GM23248 (cell line): Measurements from ENCODE around the gene SCGN. TPM values are rescaled to one million over a fixed set of nuclear protein-coding genes. Genes with fewer than 3 reads are reported as not detected.

Source experiments
- DNase-seq: peaks from one replicate; pipeline ENCODE4 v3.0.0-alpha.2; 2015
- H2AFZ ChIP-seq: fragments of 200-600 bp; sonication (generic); 2 replicates; pipeline ENCODE4 v1.6.1; 2016; ENCODE audit warnings: antibody characterized with exemption
- H3F3A ChIP-seq: fragments of 200-600 bp; sonication (generic); 2 replicates; pipeline ENCODE4 v1.6.1; 2016; ENCODE audit warnings: mild to moderate bottlenecking, antibody characterized with exemption, mixed run types; ENCODE audit not compliant: insufficient read depth
- H3K27ac ChIP-seq: fragments of 200-600 bp; sonication (generic); 2 replicates; pipeline ENCODE4 v1.5.1; 2016; ENCODE audit warnings: mild to moderate bottlenecking
- H3K27me3 ChIP-seq: fragments of 200-600 bp; sonication (generic); replicated peaks from 2 replicates; pipeline ENCODE4 v1.6.1; 2016; ENCODE audit warnings: mild to moderate bottlenecking; ENCODE audit not compliant: insufficient read depth
- H3K36me3 ChIP-seq: fragments of 200-600 bp; sonication (generic); 2 replicates; pipeline ENCODE4 v1.6.1; 2016; ENCODE audit warnings: low read depth, mild to moderate bottlenecking
- H3K4me1 ChIP-seq: fragments of 200-600 bp; sonication (generic); 2 replicates; pipeline ENCODE4 v1.6.1; 2016; ENCODE audit warnings: mild to moderate bottlenecking; ENCODE audit not compliant: insufficient read depth
- H3K4me2 ChIP-seq: fragments of 200-600 bp; sonication (generic); one replicate; pipeline ENCODE4 v1.6.1; 2016; ENCODE audit warnings: mild to moderate bottlenecking; ENCODE audit not compliant: unreplicated experiment
- H3K4me3 ChIP-seq: fragments of 200-600 bp; sonication (generic); 2 replicates; pipeline ENCODE4 v1.5.1; 2016; ENCODE audit warnings: mild to moderate bottlenecking
- H3K79me2 ChIP-seq: fragments of 200-600 bp; sonication (generic); 2 replicates; pipeline ENCODE4 v1.6.1; 2016; ENCODE audit warnings: mild to moderate bottlenecking; ENCODE audit not compliant: insufficient read depth
- H3K9ac ChIP-seq: fragments of 200-600 bp; sonication (generic); 2 replicates; pipeline ENCODE4 v1.6.1; 2016; ENCODE audit warnings: mild to moderate bottlenecking
- H3K9me2 ChIP-seq: fragments of 200-600 bp; sonication (generic); 2 replicates; pipeline ENCODE4 v1.6.1; 2016; ENCODE audit warnings: mixed run types, mild to moderate bottlenecking, moderate library complexity; ENCODE audit not compliant: insufficient read depth
- H3K9me3 ChIP-seq: fragments of 200-600 bp; sonication (generic); one replicate; pipeline ENCODE4 v1.6.1; 2017; ENCODE audit warnings: low read depth
- H4K20me1 ChIP-seq: fragments of 200-600 bp; sonication (generic); 2 replicates; pipeline ENCODE4 v1.6.0; 2016; ENCODE audit not compliant: insufficient read depth
- EZH2 ChIP-seq: fragments of 200-600 bp; sonication (generic); IDR thresholded peaks from 2 replicates; pipeline ENCODE4 v1.6.1; 2018; ENCODE audit warnings: antibody characterized with exemption, mild to moderate bottlenecking; ENCODE audit not compliant: insufficient read depth, poor library complexity, severe bottlenecking
- EZH2phosphoT487 ChIP-seq: fragments of 200-600 bp; sonication (generic); IDR thresholded peaks from 2 replicates; pipeline ENCODE4 v1.6.1; 2018; ENCODE audit warnings: antibody characterized with exemption, moderate library complexity, mild to moderate bottlenecking, low read depth; ENCODE audit not compliant: insufficient read depth
- WGBS, 2 experiments: methylation state at CpG; one replicate each; pipeline ENCODE4 v1.1.6; 2015 to 2017; ENCODE audit warnings: low lambda C conversion rate in 2 of 2, low coverage in 1 of 2; ENCODE audit errors: missing lambda C conversion rate in 2 of 2; 5-methylcytosine and 5-hydroxymethylcytosine counted together
- in situ Hi-C: fragments of 300-500 bp; cut with MboI; formaldehyde crosslinking; loops from 2 replicates; pipeline ENCODE4 v1.15.0; 2020
- polyA plus RNA-seq: library from polyadenylated mRNA; unstranded; fragments of >200 nt; fragmentation: Nextera tagmentation; extraction: Ambion mirVana; gene quantifications from 2 replicates; pipeline ENCODE4 v1.2.1, GENCODE V29; 2016
- total RNA-seq: library from RNA; depleted of rRNA; stranded (reverse); fragments of >200 nt; shearing (Covaris generic); gene quantifications from 2 replicates; pipeline ENCODE4 v1.2.3, GENCODE V29; 2014

The SCGN gene
- total and polyA plus RNA-seq, 2 experiments from 2014 or later, result not detected

DNA sequence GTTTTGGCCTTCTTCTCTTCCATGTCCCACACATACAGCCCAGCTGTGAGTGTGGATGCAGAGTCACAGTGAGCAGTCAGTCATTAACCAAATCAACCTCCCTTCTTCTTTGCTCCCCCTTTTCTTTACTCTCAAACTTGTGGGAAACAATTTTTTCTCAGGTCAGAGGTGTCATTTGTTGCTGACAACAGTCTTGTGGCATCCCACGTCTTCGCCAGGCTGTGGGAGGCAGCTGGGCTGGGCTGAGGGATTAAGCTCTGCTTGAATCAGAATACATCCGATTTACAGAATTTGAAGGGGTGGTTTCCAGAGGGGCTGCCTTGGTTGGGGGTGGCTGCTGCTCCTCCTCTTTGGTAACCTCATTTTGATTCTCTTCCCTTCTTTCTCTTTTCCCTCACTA is 40.5 kb downstream of the SCGN start:
- DNase-seq, result no peak
- H3K9ac ChIP-seq, result no peak overlapping the region
- H3K9me2 ChIP-seq, result no peaks in the 10 kb centered on the region
- H3K36me3 ChIP-seq, result no peaks in the 10 kb centered on the region
- H3K9me3 ChIP-seq, result no peaks in the 10 kb centered on the region
- WGBS, 2 experiments, result 7 to 11% methylated on average over 3 of the region's 3 CpGs
- H3K79me2 ChIP-seq, result no peaks in the 10 kb centered on the region
- no peak overlapping the region for H2AFZ ChIP-seq
- no peak overlapping the region for H3K4me2 ChIP-seq
- in situ Hi-C loops, result no loop called here
- no peaks in the 10 kb centered on the region for H4K20me1 ChIP-seq
- TF ChIP-seq EZH2 (no peak), EZH2phosphoT487 (no peak)
- H3F3A ChIP-seq, result no peaks in the 10 kb centered on the region
- H3K4me1 ChIP-seq, result no peaks in the 10 kb centered on the region
- H3K4me3 ChIP-seq, result no peak overlapping the region
- H3K27ac ChIP-seq, result no peak overlapping the region
- no peaks in the 10 kb centered on the region for H3K27me3 ChIP-seq

DNA sequence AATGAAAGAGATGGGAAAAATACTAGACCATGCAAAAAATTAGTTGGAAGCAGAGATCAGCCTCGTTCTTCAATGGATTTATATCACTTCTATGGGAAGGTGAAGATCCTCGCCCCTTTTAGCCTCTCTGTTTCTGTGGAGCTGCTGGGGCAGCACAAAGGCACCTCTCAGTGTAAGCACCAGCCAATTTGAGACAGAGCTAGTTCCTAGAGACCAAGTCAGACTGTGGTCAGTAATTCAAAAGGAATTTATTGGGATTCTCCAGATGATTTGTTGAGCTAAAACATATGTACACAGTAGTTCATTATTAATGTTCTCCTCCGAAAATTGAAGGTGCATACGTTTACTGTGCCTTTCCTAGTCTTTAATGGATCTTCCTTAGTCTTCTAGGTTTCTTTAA is 42.4 kb downstream of the SCGN start:
- Histone ChIP-seq H2AFZ (no peak overlapping the region), H4K20me1 (no peaks in the 10 kb centered on the region), H3K9me2 (no peaks in the 10 kb centered on the region), H3K9me3 (no peaks in the 10 kb centered on the region), H3K4me1 (no peaks in the 10 kb centered on the region), H3F3A (no peaks in the 10 kb centered on the region), H3K27ac (no peak overlapping the region), H3K27me3 (no peaks in the 10 kb centered on the region), H3K4me2 (no peak overlapping the region), H3K36me3 (no peaks in the 10 kb centered on the region), H3K4me3 (no peak overlapping the region), H3K79me2 (no peaks in the 10 kb centered on the region), H3K9ac (no peak overlapping the region)
- 10 to 14% methylated on average over 4 of the region's 4 CpGs for WGBS, 2 experiments
- peak; percentile 15 for DNase-seq
- in situ Hi-C loops, result no loop called here
- TF ChIP-seq EZH2 (no peak), EZH2phosphoT487 (no peak)

DNA sequence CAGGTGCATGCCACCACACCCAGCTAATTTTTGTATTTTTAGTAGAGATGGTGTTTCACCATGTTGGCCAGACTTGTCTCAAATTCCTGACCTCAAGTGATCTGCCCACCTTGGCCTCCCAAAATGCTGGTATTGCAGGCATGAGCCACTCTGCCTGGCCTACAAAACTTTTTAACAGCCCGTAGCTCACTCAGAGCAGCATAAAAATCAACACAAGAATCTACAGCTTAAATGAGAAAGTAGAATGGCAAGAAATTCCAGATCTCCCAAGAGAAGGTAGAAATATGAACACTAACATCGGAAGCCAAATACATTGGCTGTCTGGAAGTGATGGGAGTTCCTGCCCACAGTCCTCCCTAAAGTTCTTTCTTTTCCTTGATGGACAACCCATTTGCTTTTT is 43.7 kb downstream of the SCGN start:
- Histone ChIP-seq H3F3A (no peaks in the 10 kb centered on the region), H3K4me2 (no peak overlapping the region), H3K27ac (no peak overlapping the region), H3K9me2 (no peaks in the 10 kb centered on the region), H3K9ac (no peak overlapping the region), H3K9me3 (no peaks in the 10 kb centered on the region), H3K36me3 (no peaks in the 10 kb centered on the region), H2AFZ (no peak overlapping the region), H3K4me1 (no peaks in the 10 kb centered on the region), H3K4me3 (no peak overlapping the region), H4K20me1 (no peaks in the 10 kb centered on the region), H3K27me3 (no peaks in the 10 kb centered on the region), H3K79me2 (no peaks in the 10 kb centered on the region)
- TF ChIP-seq EZH2 (no peak), EZH2phosphoT487 (no peak)
- in situ Hi-C loops, result no loop called here
- WGBS, 2 experiments, result 56 to 57% methylated on average over 2 of the region's 2 CpGs
- DNase-seq, result no peak

DNA sequence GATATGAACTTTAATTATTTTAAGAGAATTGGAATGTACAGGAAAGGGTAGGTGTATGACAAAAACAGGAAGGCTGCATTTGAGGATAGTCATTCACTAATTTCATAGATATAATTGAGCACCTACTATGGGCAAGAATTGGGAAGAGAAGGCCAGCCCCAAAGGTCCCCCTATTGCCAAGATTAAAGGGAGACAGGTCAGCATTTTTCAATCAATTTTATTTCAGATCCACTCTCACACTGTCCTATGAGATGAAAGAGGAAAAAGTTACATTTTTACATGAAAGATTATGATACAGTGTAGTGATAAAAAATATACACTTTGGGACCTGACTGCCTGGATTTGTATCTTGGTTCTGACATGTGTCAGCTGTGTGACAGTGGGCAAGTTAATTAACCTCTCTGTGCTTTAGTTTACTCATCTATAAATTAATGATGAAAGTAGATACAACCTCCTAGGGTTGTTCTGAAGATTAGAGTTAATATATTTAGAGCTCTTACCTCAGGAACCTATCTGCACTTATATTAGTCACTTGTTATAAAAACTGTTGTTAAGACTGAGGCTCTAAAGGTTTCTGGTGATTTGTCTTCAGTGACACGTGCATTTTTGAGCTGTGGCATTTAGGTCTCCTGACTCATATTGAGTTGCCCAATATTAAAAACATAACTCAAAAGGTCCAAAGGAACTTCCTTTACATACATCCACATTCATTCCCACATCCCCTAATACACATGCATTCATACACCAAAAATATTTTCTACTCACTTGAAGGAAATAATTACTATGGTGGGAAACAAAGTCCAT is 45.7 kb downstream of the SCGN start:
- H3K36me3 ChIP-seq, result no peaks in the 10 kb centered on the region
- DNase-seq, result peak; percentile 6
- H4K20me1 ChIP-seq, result no peaks in the 10 kb centered on the region
- H3K9ac ChIP-seq, result no peak overlapping the region
- no peaks in the 10 kb centered on the region for H3K79me2 ChIP-seq
- H3K9me2 ChIP-seq, result no peaks in the 10 kb centered on the region
- in situ Hi-C loops, result no loop called here
- H3K9me3 ChIP-seq, result no peaks in the 10 kb centered on the region
- no peaks in the 10 kb centered on the region for H3F3A ChIP-seq
- no peak overlapping the region for H3K4me3 ChIP-seq
- no peaks in the 10 kb centered on the region for H3K27me3 ChIP-seq
- TF ChIP-seq EZH2phosphoT487 (no peak), EZH2 (no peak)
- 0 to 17% methylated on average over 1 of the region's 1 CpG for WGBS, 2 experiments
- H3K4me2 ChIP-seq, result no peak overlapping the region
- no peaks in the 10 kb centered on the region for H3K4me1 ChIP-seq
- no peak overlapping the region for H2AFZ ChIP-seq
- no peak overlapping the region for H3K27ac ChIP-seq
